Endothelial cell of umbilical vein (primary cell): ENCODE data around the gene YAE1. TPM values are rescaled to one million over a fixed set of nuclear protein-coding genes. Genes with fewer than 3 reads are reported as not detected.

Source experiments
- BruUV-seq: library from RNA; stranded (reverse); fragments of 400-500 nt; replicated peaks from 2 replicates; lab custom pipeline; 2021; lab: Mats Ljungman, UMichigan
- CTCF ChIA-PET: fragments of 300-600, 350-600 bp; sonication (Branson Sonifier 250); formaldehyde crosslinking; loops from one replicate; lab custom pipeline; 2021; ENCODE audit warnings: antibody characterized with exemption, inconsistent platforms; lab: Charles Lee
- POLR2A ChIA-PET: fragments of 300-600, 350-600 bp; sonication (Branson Sonifier 250); formaldehyde crosslinking; loops from one replicate; lab custom pipeline; 2021; ENCODE audit warnings: antibody characterized with exemption, inconsistent platforms; lab: Charles Lee
- DNase-seq: peaks from one replicate; pipeline ENCODE4 v3.0.0-alpha.2; 2011; ENCODE audit warnings: low read depth, low spot score
- FAIRE-seq: peaks from 2 replicates; lab custom pipeline; 2011; peaks lifted over from hg19 to GRCh38; lab: Jason Lieb, UNC
- H2AFZ ChIP-seq: 2 replicates; pipeline ENCODE4 v1.6.0; 2012; ENCODE audit warnings: low read depth, low read length, control low read depth, inconsistent platforms
- H3K27ac ChIP-seq: 2 replicates; pipeline ENCODE4 v1.5.1; 2011; ENCODE audit warnings: low read depth, mild to moderate bottlenecking, control low read depth, low read length, moderate library complexity; ENCODE audit not compliant: insufficient read depth
- H3K27me3 ChIP-seq, 2 experiments: 2 replicates each; pipeline versions ENCODE4 v1.6.0 to v1.6.1; 2011; ENCODE audit warnings: low read length in 2 of 2, mixed read lengths in 1 of 2; ENCODE audit not compliant: control insufficient read depth in 2 of 2, insufficient read depth in 2 of 2
- H3K36me3 ChIP-seq, 2 experiments: 2 replicates in 1 of 2; 3 replicates in 1 of 2; pipeline ENCODE4 v1.5.1; 2011; ENCODE audit warnings: low read length in 2 of 2, mild to moderate bottlenecking in 1 of 2, moderate library complexity in 1 of 2; ENCODE audit not compliant: control insufficient read depth in 2 of 2, insufficient read depth in 2 of 2; ENCODE audit errors: extremely low read depth in 1 of 2
- H3K4me1 ChIP-seq: 3 replicates; pipeline ENCODE4 v1.5.1; 2011; ENCODE audit warnings: mild to moderate bottlenecking, low read length; ENCODE audit not compliant: control insufficient read depth, insufficient read depth; ENCODE audit errors: extremely low read depth
- H3K4me2 ChIP-seq: 2 replicates; pipeline ENCODE4 v1.6.1; 2011; ENCODE audit warnings: low read length, control low read depth, mixed read lengths; ENCODE audit not compliant: insufficient read depth
- H3K4me3 ChIP-seq, 3 experiments: fragments of 200-600 bp in 1 of 3; sonication (generic), shearing (Covaris generic) in 1 of 3; replicated peaks in 1 of 3; 2 replicates each; pipeline ENCODE4 v1.5.1; 2011 to 2016; ENCODE audit warnings: control low read depth in 3 of 3, low read length in 3 of 3, mild to moderate bottlenecking in 2 of 3, inconsistent platforms in 1 of 3, low read depth in 1 of 3, moderate library complexity in 1 of 3; ENCODE audit not compliant: insufficient read depth in 1 of 3
- H3K79me2 ChIP-seq: 2 replicates; pipeline ENCODE4 v1.6.0; 2012; ENCODE audit warnings: low read length, inconsistent platforms; ENCODE audit not compliant: control insufficient read depth, insufficient read depth
- H3K9ac ChIP-seq: replicated peaks from 2 replicates; pipeline ENCODE3; 2011; ENCODE audit warnings: low read length, control low read depth; ENCODE audit not compliant: insufficient read depth; ENCODE audit errors: extremely low read depth
- H3K9me1 ChIP-seq: replicated peaks from 3 replicates; pipeline ENCODE4 v1.6.0; 2011; ENCODE audit warnings: mild to moderate bottlenecking, low read length; ENCODE audit not compliant: control insufficient read depth, insufficient read depth; ENCODE audit errors: extremely low read depth
- H3K9me3 ChIP-seq: replicated peaks from 2 replicates; pipeline ENCODE4 v1.5.1; 2012; ENCODE audit warnings: low read length, inconsistent platforms; ENCODE audit not compliant: control insufficient read depth, insufficient read depth
- H4K20me1 ChIP-seq: replicated peaks from 2 replicates; pipeline ENCODE3; 2011; ENCODE audit warnings: mild to moderate bottlenecking, low read length; ENCODE audit not compliant: control insufficient read depth, insufficient read depth; ENCODE audit errors: extremely low read depth
- EZH2 ChIP-seq: IDR thresholded peaks from 2 replicates; pipeline ENCODE4 v1.6.1; 2012; ENCODE audit warnings: borderline replicate concordance, low read depth, mild to moderate bottlenecking, moderate library complexity, low read length, inconsistent platforms; ENCODE audit not compliant: severe bottlenecking
- FOS ChIP-seq: IDR thresholded peaks from 2 replicates; pipeline ENCODE4 v1.6.1; 2011; ENCODE audit warnings: mild to moderate bottlenecking, low read length, moderate library complexity, borderline replicate concordance; ENCODE audit not compliant: insufficient read depth
- GATA2 ChIP-seq: IDR thresholded peaks from 2 replicates; pipeline ENCODE4 v1.7.0; 2011; ENCODE audit warnings: low read depth, mild to moderate bottlenecking, moderate library complexity, mixed read lengths, low read length; ENCODE audit not compliant: insufficient read length, insufficient read depth
- JUN ChIP-seq: IDR thresholded peaks from 2 replicates; pipeline ENCODE4 v1.6.1; 2011; ENCODE audit warnings: borderline replicate concordance, low read depth; ENCODE audit not compliant: insufficient read length, insufficient read depth
- MAX ChIP-seq: IDR thresholded peaks from 2 replicates; pipeline ENCODE4 v1.6.1; 2011; ENCODE audit not compliant: insufficient read depth, insufficient read length
- MYC ChIP-seq: IDR thresholded peaks from one replicate; pipeline ENCODE4 v1.6.1; 2011; ENCODE audit warnings: mild to moderate bottlenecking, low read depth, low read length
- POLR2A ChIP-seq: IDR thresholded peaks from 2 replicates; pipeline ENCODE4 v1.6.1; 2012; ENCODE audit warnings: low read depth, mild to moderate bottlenecking, control low read depth, low read length
- POLR2AphosphoS5 ChIP-seq: IDR thresholded peaks from 2 replicates; pipeline ENCODE4 v1.6.1; 2012; ENCODE audit warnings: low read depth, mild to moderate bottlenecking, control low read depth, low read length, moderate library complexity; ENCODE audit not compliant: insufficient read depth
- dilution Hi-C: fragments of 300-500 bp; cut with MboI; formaldehyde crosslinking; loops from one replicate; pipeline ENCODE4 v1.15.0; 2019; ENCODE audit warnings: low sequenced_read_pairs; ENCODE audit not compliant: extremely low pct_ligation_motif_present
- intact Hi-C: fragments of 100-400 bp; cut with micrococcal nuclease; formaldehyde crosslinking; loops from one replicate; pipeline ENCODE4 v1.10.0; 2022
- polyA plus RNA-seq, 4 experiments: library from polyadenylated mRNA; depleted of rRNA in 3 of 4; stranded (reverse) in 3 of 4; unstranded in 1 of 4; fragments of >200 nt; gene quantifications; 2 replicates each; pipeline versions ENCODE4 v1.2.1 to v1.2.3, GENCODE V29; 2011 to 2012; ENCODE audit warnings: missing spikeins in 1 of 4
- total RNA-seq: library from RNA; stranded (reverse); gene quantifications from 2 replicates; pipeline ENCODE4 v1.2.3, GENCODE V29; 2021
- TF ChIP-seq, protein P1 (sequence below), 2 donors: IDR thresholded peaks; 1 replicate in 1 of 2; 2 replicates in 1 of 2; pipeline ENCODE4 v1.5.1; 2011; ENCODE audit warnings: low read length in 2 of 2, mild to moderate bottlenecking in 2 of 2, moderate library complexity in 2 of 2, control low read depth in 1 of 2, inconsistent platforms in 1 of 2, low read depth in 1 of 2; ENCODE audit not compliant: insufficient read depth in 1 of 2; ENCODE audit errors: extremely low read depth in 1 of 2

Gene YAE1
- total and polyA plus RNA-seq, 2 donors (not counting 3 experiments of a cell fraction or from before 2014, with no cell fraction given), result 13.3 to 20.7 TPM

GRCh38 chr7:39583539-39583938 lies 17.3 kb downstream of the YAE1 start:
- H3K4me2 ChIP-seq, result no peak overlapping the region
- H3K4me1 ChIP-seq, result peaks cover 12% of the 10 kb centered on the region
- no peak for TF ChIP-seq POLR2A
- TF ChIP-seq JUN, result no peak
- no peak for TF ChIP-seq MYC
- TF ChIP-seq MAX, result no peak
- no peak for TF ChIP-seq EZH2
- no peak for TF ChIP-seq POLR2AphosphoS5
- TF ChIP-seq, protein P1, sequence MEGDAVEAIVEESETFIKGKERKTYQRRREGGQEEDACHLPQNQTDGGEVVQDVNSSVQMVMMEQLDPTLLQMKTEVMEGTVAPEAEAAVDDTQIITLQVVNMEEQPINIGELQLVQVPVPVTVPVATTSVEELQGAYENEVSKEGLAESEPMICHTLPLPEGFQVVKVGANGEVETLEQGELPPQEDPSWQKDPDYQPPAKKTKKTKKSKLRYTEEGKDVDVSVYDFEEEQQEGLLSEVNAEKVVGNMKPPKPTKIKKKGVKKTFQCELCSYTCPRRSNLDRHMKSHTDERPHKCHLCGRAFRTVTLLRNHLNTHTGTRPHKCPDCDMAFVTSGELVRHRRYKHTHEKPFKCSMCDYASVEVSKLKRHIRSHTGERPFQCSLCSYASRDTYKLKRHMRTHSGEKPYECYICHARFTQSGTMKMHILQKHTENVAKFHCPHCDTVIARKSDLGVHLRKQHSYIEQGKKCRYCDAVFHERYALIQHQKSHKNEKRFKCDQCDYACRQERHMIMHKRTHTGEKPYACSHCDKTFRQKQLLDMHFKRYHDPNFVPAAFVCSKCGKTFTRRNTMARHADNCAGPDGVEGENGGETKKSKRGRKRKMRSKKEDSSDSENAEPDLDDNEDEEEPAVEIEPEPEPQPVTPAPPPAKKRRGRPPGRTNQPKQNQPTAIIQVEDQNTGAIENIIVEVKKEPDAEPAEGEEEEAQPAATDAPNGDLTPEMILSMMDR (IDR thresholded peaks at IDR 0.05; ENCODE audit: extremely low read depth in 1 of 2, insufficient read depth in 1 of 2, low read depth in 1 of 2, low read length in 2 of 2), result no peak
- TF ChIP-seq FOS, result no peak
- TF ChIP-seq GATA2, result no peak
- no peak overlapping the region for H3K4me3 ChIP-seq
- ChIA-PET CTCF (interaction anchor here (0.5 to 7.1 kb wide), 3 partner anchors 30 to 491 kb away, joined by 3 to 306 read pairs (median 134); no protein-coding TSS in a partner anchor), POLR2A (no interaction called here)
- FAIRE-seq (no peak), DNase-seq (no peak)
- H3K9me1 ChIP-seq, result no peaks in the 10 kb centered on the region
- dilution Hi-C loops, result no loop called here
- no peaks in the 10 kb centered on the region for H3K9me3 ChIP-seq
- no peaks in the 10 kb centered on the region for H3K36me3 ChIP-seq
- no peak overlapping the region for H3K9ac ChIP-seq
- BruUV-seq, result no TSS peak
- intact Hi-C loops, result no loop called here
- no peak overlapping the region for H2AFZ ChIP-seq
- H4K20me1 ChIP-seq, result no peaks in the 10 kb centered on the region
- H3K27ac ChIP-seq, result no peak overlapping the region
- no peaks in the 10 kb centered on the region for H3K27me3 ChIP-seq
- H3K79me2 ChIP-seq, result no peaks in the 10 kb centered on the region
